SJCRH30 (cell line): ENCODE results near the gene PRKG1. TPM values are rescaled to one million over a fixed set of nuclear protein-coding genes. Genes with fewer than 3 reads are reported as not detected.
"Not testable (repeated sequence)": the region's sequence is repeated elsewhere in the genome, so short reads cannot be mapped to it uniquely, and the experiment has no call there.

ENCODE experiments used
- DNase-seq, 2 experiments: peaks; one replicate each; pipeline ENCODE4 v3.0.0-alpha.2; 2015 to 2020
- H3K27ac ChIP-seq: fragments of 250-450 bp; sonication (Bioruptor Pico); 2 replicates; pipeline ENCODE4 v1.5.1; 2020; ENCODE audit warnings: mild to moderate bottlenecking, moderate library complexity
- H3K27me3 ChIP-seq: fragments of 250-450 bp; sonication (Bioruptor Pico); 2 replicates; pipeline ENCODE4 v1.5.1; 2020; ENCODE audit warnings: mild to moderate bottlenecking, moderate library complexity
- H3K36me3 ChIP-seq: fragments of 250-450 bp; sonication (Bioruptor Pico); 2 replicates; pipeline ENCODE4 v1.5.1; 2020; ENCODE audit warnings: mild to moderate bottlenecking, moderate library complexity
- H3K4me1 ChIP-seq: fragments of 250-450 bp; sonication (Bioruptor Pico); 2 replicates; pipeline ENCODE4 v1.5.1; 2020; ENCODE audit warnings: mild to moderate bottlenecking, moderate library complexity
- H3K4me3 ChIP-seq: fragments of 250-450 bp; sonication (Bioruptor Pico); 2 replicates; pipeline ENCODE4 v1.5.1; 2020; ENCODE audit warnings: mild to moderate bottlenecking, moderate library complexity
- H3K9me3 ChIP-seq: fragments of 250-450 bp; sonication (Bioruptor Pico); replicated peaks from 2 replicates; pipeline ENCODE4 v1.5.1; 2020; ENCODE audit warnings: mild to moderate bottlenecking, moderate library complexity
- total RNA-seq: library from RNA; depleted of rRNA; stranded (reverse); fragments of >200 nt; shearing (Covaris generic); gene quantifications from 2 replicates; pipeline ENCODE4 v1.2.3, GENCODE V29; 2014

The PRKG1 gene
- total RNA-seq, 1 experiment from 2014 or later, result 3.0 TPM

DNA sequence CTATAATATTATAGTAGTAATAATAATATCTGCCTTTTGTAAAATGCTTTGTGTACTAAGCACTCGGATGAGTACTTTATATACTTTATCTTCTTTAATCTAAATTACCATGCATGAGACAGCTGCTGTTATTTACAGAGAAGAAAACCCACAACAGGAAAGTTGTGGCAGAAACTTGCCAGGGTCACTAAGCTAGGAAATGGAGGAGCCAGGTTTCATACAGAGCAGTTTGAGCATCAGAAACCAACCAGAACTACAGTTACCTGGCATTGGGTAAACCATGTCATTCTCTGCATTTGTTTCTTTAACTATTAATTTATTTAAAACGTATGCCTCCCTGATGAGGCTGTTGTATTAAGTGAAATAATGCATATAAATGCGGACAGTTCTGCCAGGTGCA is 495.2 kb downstream of the PRKG1 start:
- H3K27ac ChIP-seq, result no peak overlapping the region; the same call in 1 of the 2 replicates

DNA sequence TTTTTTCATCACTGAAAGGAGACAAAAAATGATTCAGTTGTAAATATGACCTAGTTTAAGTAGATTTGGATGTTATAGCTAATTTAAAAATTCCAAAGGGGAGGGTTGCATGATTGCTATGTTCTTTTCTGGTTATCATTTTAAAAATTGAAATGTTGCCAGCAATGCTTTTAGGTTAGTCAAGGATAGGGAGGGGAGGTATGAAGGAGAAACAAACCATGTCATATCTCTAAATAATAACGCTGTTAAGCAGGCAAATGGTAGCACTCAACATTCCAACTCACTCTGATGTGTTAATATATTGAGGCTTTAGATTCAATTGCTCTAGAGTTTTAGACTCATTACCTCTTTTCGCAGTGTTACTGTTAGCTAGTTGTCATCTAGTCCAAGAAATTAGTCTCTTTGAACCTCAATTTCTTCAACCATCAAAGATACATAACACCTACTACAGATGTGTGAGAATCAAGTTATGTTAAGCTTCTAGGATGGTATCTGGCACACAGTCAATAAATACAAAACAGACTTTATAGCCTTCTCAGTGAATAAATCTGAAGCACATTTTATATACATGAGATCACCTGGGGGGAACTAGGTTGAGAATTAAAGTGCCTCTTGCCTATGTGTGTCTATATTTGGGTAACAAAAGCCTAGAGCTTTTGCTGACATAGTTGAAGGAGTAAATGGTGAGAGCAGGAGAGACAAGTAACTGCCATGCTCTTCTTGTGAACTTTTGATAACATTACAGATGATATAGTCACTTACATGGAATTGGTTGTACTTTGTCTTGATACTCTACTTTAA is 500.2 kb downstream of the PRKG1 start:
- no peak overlapping the region for H3K4me3 ChIP-seq

More for the DNA sequence above, 495.2 kb downstream of the PRKG1 start:
- Histone ChIP-seq H3K4me1 (no peaks in the 10 kb centered on the region), H3K9me3 (no peaks in the 10 kb centered on the region), H3K4me3 (no peak overlapping the region), H3K36me3 (no peaks in the 10 kb centered on the region), H3K27me3 (no peaks in the 10 kb centered on the region)
- peak in 1 of 2 experiments; percentile 24 for DNase-seq

DNA sequence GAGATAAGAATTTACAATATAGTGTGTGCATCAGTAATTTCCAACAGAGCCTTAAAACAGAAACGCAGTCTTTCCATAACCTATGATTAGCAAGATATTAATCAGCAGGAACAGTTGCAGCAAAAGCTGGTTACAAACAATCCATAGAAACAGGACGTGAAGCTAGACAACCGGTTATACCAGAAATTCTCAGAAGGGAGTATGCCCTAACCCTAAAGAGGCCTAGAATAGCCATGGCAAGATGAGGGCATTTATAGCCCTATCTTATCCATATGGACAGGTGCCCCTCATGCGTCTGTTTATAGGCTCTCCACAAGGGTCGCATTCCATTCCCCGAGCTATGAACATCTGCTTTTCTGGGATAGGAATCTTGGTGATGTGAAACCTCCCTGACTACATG is 506.9 kb downstream of the PRKG1 start:
- not testable (repeated sequence) for H3K4me1 ChIP-seq, DNase-seq

More for the DNA sequence above, 500.2 kb downstream of the PRKG1 start:
- no peak for DNase-seq
- H3K27ac ChIP-seq, result no peak overlapping the region
- no peaks in the 10 kb centered on the region for H3K4me1 ChIP-seq
- no peaks in the 10 kb centered on the region for H3K27me3 ChIP-seq
- H3K9me3 ChIP-seq, result no peaks in the 10 kb centered on the region
- H3K36me3 ChIP-seq, result no peaks in the 10 kb centered on the region

DNA sequence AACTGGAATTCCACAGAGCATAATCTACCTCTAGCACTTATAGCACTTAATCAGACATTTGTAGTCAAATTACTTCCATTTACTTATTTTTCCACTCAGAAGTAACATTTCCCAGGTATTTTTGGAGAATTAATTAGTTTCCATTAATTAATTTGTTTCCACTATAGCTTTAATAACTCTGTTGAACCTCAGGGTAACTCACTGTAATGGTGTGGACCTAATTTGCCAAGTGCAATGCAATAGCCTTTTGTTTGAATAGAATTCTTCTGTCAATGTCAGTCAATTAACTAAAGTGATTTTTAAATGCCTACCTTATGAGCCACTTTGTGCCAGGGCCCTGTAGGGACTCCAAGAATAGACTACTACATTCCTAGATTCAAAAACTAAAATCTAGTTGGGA is 509.7 kb downstream of the PRKG1 start:
- H3K9me3 ChIP-seq, result no peaks in the 10 kb centered on the region
- no peak for DNase-seq
- no peak overlapping the region for H3K27ac ChIP-seq
- no peaks in the 10 kb centered on the region for H3K27me3 ChIP-seq
- no peaks in the 10 kb centered on the region for H3K36me3 ChIP-seq
- H3K4me3 ChIP-seq, result no peak overlapping the region
- H3K4me1 ChIP-seq, result no peaks in the 10 kb centered on the region

More for the DNA sequence above, 506.9 kb downstream of the PRKG1 start:
- not testable (repeated sequence) for H3K27me3 ChIP-seq, H3K4me3 ChIP-seq, H3K36me3 ChIP-seq, H3K27ac ChIP-seq, H3K9me3 ChIP-seq

DNA sequence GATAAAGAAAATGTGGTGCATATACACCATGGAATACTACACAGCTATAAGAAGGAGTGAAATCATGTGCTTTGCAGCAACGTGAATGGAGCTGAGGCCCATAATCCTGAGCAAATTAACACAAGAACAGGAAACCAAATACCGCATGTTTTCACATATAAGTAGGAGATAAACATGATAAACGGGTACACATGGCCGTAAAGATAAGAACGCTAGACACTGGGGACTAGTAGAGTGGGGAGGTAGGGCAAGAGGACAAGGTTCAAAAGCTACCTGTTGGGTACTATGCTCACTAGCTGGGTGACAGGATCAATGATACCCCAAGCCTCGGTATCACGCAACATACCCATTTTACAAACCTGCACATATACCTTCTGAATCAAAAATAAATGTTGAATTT is 511.5 kb downstream of the PRKG1 start:
- Histone ChIP-seq H3K27me3 (no peaks in the 10 kb centered on the region), H3K36me3 (no peaks in the 10 kb centered on the region), H3K9me3 (no peaks in the 10 kb centered on the region), H3K4me3 (no peak overlapping the region), H3K4me1 (no peaks in the 10 kb centered on the region), H3K27ac (no peak overlapping the region)
- no peak for DNase-seq

DNA sequence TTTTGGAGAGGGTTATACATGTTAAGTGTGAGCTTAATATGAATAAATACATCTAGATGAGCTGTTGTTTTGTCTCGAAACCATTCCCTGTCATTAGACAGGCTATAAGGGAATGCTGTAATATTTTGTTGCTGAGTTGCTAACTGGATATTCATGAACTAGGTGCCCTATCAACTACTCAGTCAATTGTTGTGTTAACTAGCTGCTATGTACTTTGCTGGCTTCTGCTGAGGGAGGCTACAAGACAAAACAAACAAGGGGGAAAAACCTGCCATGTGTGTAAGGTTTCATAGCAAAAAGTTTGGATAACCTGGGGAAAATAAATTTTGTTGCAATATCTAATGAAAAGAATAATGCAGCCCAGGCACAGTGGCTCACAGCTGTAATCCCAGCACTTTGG is 514.7 kb downstream of the PRKG1 start:
- no peak overlapping the region for H3K4me3 ChIP-seq

DNA sequence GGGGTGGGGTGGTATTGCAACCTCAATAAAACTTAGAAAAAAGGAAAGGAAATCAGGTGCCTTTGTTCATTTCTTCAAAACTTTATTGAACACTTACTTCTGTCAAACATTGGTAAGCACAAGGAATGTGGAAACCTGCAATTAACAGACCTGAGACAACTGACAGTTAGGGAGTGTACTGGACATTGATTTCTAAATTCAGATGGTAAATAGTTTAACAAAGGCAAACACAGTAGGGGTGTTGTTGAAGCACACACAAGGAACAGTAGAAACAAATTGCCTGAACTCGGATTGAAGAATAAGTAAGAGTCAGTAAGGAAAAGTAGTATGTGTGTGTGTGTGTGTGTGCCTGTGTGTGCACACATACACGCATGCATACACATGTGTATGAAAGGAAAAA is 516.5 kb downstream of the PRKG1 start:
- no peak for DNase-seq

More for the DNA sequence above, 514.7 kb downstream of the PRKG1 start:
- no peaks in the 10 kb centered on the region for H3K36me3 ChIP-seq
- H3K4me1 ChIP-seq, result no peaks in the 10 kb centered on the region
- no peaks in the 10 kb centered on the region for H3K27me3 ChIP-seq
- DNase-seq, result no peak
- H3K27ac ChIP-seq, result no peak overlapping the region
- no peaks in the 10 kb centered on the region for H3K9me3 ChIP-seq

DNA sequence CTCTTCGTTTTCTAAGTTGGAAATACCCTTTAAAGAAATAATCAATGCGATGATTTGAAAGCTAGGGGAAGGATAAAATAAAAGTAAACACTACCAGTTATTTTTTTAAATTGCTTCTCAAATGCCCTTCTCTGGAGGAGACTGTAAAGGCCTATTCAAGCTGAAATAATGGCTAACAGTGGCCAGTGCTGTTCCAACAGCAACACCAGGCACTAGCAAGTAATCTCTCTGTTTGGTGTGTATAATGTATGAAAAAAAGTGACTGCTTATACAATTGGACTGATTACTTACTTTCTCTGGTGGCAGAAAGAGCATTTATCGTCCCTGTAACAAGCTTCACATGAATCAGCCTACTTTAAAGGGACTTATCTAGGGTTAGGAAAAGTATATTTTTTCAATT is 522.4 kb downstream of the PRKG1 start:
- Histone ChIP-seq H3K9me3 (no peaks in the 10 kb centered on the region), H3K4me1 (no peaks in the 10 kb centered on the region), H3K27me3 (no peaks in the 10 kb centered on the region), H3K4me3 (no peak overlapping the region), H3K27ac (no peak overlapping the region), H3K36me3 (no peaks in the 10 kb centered on the region)
- no peak for DNase-seq

More for the DNA sequence above, 516.5 kb downstream of the PRKG1 start:
- Histone ChIP-seq H3K4me1 (no peaks in the 10 kb centered on the region), H3K27ac (no peak overlapping the region), H3K9me3 (no peaks in the 10 kb centered on the region), H3K27me3 (no peaks in the 10 kb centered on the region), H3K4me3 (no peak overlapping the region), H3K36me3 (no peaks in the 10 kb centered on the region)

DNA sequence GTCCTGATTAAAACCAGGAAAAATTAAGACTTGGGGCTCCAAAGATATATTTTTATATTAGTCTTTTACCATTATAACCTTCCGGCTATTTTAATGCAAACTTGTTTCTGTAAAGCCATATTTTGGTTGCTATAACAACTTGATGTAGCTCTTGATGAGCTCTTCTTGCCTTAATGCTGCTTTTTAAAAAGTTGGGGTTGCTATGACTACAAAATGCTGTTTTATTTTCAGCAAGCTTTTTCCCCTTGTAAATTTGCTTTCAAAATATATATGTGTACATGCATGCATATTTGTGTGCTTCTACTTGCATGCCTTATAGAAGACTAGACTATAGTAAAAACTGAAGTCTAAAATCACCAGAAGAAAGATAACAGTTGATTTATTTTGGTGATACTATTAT is 525.4 kb downstream of the PRKG1 start:
- no peaks in the 10 kb centered on the region for H3K27me3 ChIP-seq
- no peaks in the 10 kb centered on the region for H3K4me1 ChIP-seq
- H3K4me3 ChIP-seq, result no peak overlapping the region
- no peaks in the 10 kb centered on the region for H3K9me3 ChIP-seq
- no peak for DNase-seq
- H3K27ac ChIP-seq, result no peak overlapping the region
- H3K36me3 ChIP-seq, result no peaks in the 10 kb centered on the region

DNA sequence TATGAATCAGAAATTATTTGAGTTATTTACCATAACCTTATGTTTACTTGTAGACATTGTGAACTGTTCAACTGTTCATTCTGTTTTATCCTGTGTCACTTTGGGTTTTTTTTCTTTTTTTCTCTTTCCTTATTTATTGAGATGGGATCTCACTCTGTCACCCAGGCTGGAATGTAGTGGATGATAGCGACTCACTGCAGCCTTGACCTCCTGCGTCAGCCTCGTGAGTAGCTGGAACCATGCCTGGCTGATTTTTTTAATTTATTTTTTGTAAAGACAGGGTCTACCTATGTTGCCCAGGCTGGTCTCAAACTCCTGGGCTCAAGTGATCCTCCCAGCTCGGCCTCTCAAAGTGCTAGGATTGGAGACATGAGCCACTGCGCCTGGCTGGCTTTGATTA is 528.0 kb downstream of the PRKG1 start:
- Histone ChIP-seq H3K27ac (no peak overlapping the region), H3K27me3 (no peaks in the 10 kb centered on the region), H3K4me1 (no peaks in the 10 kb centered on the region), H3K36me3 (no peaks in the 10 kb centered on the region), H3K9me3 (no peaks in the 10 kb centered on the region), H3K4me3 (no peak overlapping the region)
- no peak for DNase-seq

DNA sequence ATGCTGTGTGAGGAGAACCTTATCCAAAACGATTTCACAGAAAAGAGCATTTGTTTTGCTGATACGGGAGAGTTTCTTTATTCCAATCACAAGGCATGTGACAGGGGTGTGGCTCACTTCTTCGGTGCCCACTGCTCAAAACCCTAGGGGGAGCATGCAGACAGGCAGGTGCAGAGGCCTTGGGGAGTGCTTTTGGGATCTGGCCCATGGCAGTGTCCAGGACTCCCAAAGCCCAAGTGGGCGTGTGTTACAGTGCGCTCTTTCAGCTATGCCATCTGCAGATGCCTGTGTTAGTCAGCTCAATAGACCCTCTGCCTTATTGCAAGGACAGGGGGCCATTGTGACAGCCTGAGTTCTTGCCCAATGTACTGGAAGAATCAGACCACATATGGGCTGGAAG is 530.3 kb downstream of the PRKG1 start:
- Histone ChIP-seq H3K4me3 (no peak overlapping the region), H3K4me1 (no peaks in the 10 kb centered on the region), H3K27me3 (no peaks in the 10 kb centered on the region), H3K36me3 (no peaks in the 10 kb centered on the region), H3K27ac (no peak overlapping the region), H3K9me3 (no peaks in the 10 kb centered on the region)
- DNase-seq, result no peak

DNA sequence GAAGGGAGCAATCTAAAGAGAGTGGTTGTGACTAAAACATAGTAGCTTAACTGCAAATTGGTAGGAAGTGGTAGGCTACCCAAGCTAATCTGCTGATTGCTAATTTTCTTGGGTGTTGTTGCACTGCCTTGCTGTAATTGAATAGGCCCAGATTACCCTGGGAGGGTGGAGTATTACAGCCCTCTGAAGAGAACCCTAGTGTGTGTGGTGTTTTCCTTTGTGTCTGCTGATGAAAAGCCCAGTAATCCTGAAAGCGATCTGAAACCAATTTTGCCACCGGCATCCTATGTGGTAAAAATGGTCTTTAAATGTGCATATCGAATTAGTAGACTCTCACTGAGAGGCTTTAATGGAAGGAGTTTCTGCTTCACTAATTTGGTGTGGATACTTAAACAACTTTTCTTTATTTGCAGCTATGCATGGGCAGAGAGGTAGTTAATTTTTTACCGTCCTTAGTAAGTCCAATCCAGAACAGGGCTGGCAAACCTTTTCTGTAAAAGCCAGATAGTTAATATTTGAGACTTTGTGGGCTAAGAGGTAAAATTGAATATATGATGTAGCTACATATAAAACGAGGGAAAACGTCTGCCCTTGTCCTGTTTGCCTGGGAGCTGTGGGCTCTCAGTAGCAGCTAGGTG is 532.7 kb downstream of the PRKG1 start:
- no peak overlapping the region for H3K4me3 ChIP-seq
- H3K27ac ChIP-seq, result no peak overlapping the region
- H3K27me3 ChIP-seq, result no peaks in the 10 kb centered on the region
- DNase-seq, result no peak
- no peaks in the 10 kb centered on the region for H3K36me3 ChIP-seq
- no peaks in the 10 kb centered on the region for H3K9me3 ChIP-seq
- no peaks in the 10 kb centered on the region for H3K4me1 ChIP-seq

DNA sequence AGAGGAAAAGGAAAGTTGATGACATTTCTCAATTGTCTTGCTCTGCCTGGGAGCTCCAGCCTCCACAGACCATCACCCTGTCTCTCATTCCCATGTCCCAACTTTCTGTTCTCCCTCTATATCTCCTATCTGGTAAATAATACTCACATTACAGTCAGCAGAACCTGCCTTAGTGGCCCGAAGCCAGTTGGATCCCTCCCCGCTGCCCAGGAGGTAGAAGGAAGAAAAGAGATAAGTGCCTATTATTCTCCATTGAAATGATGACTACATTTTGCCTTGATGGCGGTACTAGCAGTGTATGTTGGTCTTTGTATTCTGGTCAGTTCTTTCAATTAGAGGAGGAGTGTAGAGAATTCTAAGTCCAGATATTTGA is 533.2 kb downstream of the PRKG1 start:
- no peak overlapping the region for H3K4me3 ChIP-seq
- no peaks in the 10 kb centered on the region for H3K4me1 ChIP-seq
- no peak overlapping the region for H3K27ac ChIP-seq
- H3K9me3 ChIP-seq, result no peaks in the 10 kb centered on the region
- H3K27me3 ChIP-seq, result no peaks in the 10 kb centered on the region
- DNase-seq, result no peak
- no peaks in the 10 kb centered on the region for H3K36me3 ChIP-seq

DNA sequence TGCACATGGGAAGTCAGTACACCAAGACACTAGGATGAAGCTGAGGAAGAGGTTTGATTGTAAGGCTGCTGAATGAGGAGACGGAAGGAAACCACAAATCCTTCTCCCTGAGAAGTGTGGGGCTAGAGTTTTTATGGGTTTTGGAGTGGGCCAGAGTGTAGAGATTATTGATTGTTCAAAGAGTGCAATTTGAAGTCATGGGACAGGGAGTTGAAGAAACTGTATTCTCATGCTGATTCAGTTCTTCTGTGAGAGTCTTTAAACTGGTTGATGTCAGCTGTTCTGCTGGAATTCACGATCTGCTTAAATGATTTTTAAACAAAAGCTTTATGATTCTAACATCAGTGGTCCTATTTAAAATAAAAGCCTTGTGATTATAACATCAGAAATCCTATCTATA is 533.9 kb downstream of the PRKG1 start:
- no peaks in the 10 kb centered on the region for H3K36me3 ChIP-seq
- DNase-seq, result no peak
- no peaks in the 10 kb centered on the region for H3K27me3 ChIP-seq
- H3K4me1 ChIP-seq, result no peaks in the 10 kb centered on the region
- H3K27ac ChIP-seq, result no peak overlapping the region
- H3K9me3 ChIP-seq, result no peaks in the 10 kb centered on the region
- no peak overlapping the region for H3K4me3 ChIP-seq

DNA sequence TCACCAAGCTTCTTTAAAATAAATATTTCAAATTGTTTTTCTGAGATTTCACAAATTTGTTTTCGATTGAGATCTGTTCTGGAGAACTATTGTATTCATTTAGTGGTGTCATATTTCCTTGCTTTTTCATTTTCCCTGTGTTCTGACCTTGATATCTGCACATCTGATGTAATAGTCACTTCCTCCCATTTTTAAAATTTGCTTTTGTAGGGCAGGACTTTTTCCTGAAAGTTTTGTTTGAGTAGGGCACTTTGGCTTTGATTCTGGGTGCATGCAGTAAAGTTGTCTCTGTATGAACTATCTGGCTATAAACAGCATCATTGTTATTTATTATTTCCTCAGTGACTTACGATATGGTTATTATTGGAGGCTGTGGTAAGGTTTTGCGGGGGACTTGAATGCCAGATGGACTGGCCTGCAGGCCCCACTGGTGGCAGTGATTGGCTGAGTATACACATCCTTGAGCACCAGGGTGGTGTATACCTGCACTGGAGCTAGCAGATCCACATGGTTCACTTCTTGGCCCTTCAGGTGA is 541.5 kb downstream of the PRKG1 start:
- H3K27me3 ChIP-seq, result no peaks in the 10 kb centered on the region
- no peaks in the 10 kb centered on the region for H3K36me3 ChIP-seq
- no peaks in the 10 kb centered on the region for H3K9me3 ChIP-seq
- DNase-seq, result no peak
- no peak overlapping the region for H3K4me3 ChIP-seq
- no peaks in the 10 kb centered on the region for H3K4me1 ChIP-seq
- no peak overlapping the region for H3K27ac ChIP-seq
